CD4-positive, CD25-positive, alpha-beta regulatory T cell (primary cell): ENCODE measurements around the gene ARMCX2. TPM values are rescaled to one million over a fixed set of nuclear protein-coding genes. Genes with fewer than 3 reads are reported as not detected.

Source experiments
- ATAC-seq, 2 donors: fragments of 150-1000 bp; cut with Tn5 transposase; one replicate each; pipeline ENCODE4 v1.10.0; 2021; ENCODE audit warnings: low read depth in 2 of 2, moderate number of reproducible peaks in 2 of 2, moderate library complexity in 1 of 2
- DNase-seq, 3 donors: peaks; one replicate each; pipeline versions ENCODE4 v3.0.0 to v3.0.0-alpha.2; 2012 to 2022; ENCODE audit warnings: mixed read lengths in 1 of 3
- H3K27ac ChIP-seq: one replicate; pipeline ENCODE4 v1.7.0; 2013; ENCODE audit warnings: mild to moderate bottlenecking, low read length; ENCODE audit not compliant: insufficient read depth, poor library complexity, severe bottlenecking
- H3K27me3 ChIP-seq: one replicate; pipeline ENCODE4 v1.7.0; 2013; ENCODE audit warnings: low read length; ENCODE audit not compliant: control insufficient read depth, insufficient read depth
- H3K36me3 ChIP-seq: one replicate; pipeline ENCODE4 v1.7.0; 2013; ENCODE audit warnings: mild to moderate bottlenecking, low read length, moderate library complexity; ENCODE audit not compliant: control insufficient read depth, insufficient read depth
- H3K4me1 ChIP-seq: 2 replicates; pipeline ENCODE4 v1.7.0; 2013; ENCODE audit warnings: mild to moderate bottlenecking, low read length; ENCODE audit not compliant: insufficient read depth, control insufficient read depth, poor library complexity, severe bottlenecking
- H3K4me3 ChIP-seq: one replicate; pipeline ENCODE4 v1.7.0; 2013; ENCODE audit warnings: low read depth, mild to moderate bottlenecking, low read length, moderate library complexity
- H3K9me3 ChIP-seq, 2 experiments: 1 replicate in 1 of 2; 2 replicates in 1 of 2; pipeline ENCODE4 v1.7.0; 2013; ENCODE audit warnings: low read length in 2 of 2, mild to moderate bottlenecking in 1 of 2, moderate library complexity in 1 of 2; ENCODE audit not compliant: control insufficient read depth in 2 of 2
- H3K27ac Mint-ChIP-seq, 3 donors: one replicate each; pipeline ENCODE4 v1.8.0; 2020 to 2022; ENCODE audit warnings: mild to moderate bottlenecking in 3 of 3, mixed read lengths in 3 of 3, moderate library complexity in 2 of 3
- H3K27me3 Mint-ChIP-seq: one replicate; pipeline ENCODE4 v1.8.0; 2022; ENCODE audit warnings: mild to moderate bottlenecking, mixed read lengths
- H3K36me3 Mint-ChIP-seq: one replicate; pipeline ENCODE4 v1.8.0; 2020; ENCODE audit warnings: mixed read lengths
- H3K4me1 Mint-ChIP-seq, 4 donors: one replicate each; pipeline ENCODE4 v1.8.0; 2020 to 2022; ENCODE audit warnings: mixed read lengths in 4 of 4, mild to moderate bottlenecking in 1 of 4
- H3K4me3 Mint-ChIP-seq, 4 donors: one replicate each; pipeline ENCODE4 v1.8.0; 2020 to 2022; ENCODE audit warnings: mild to moderate bottlenecking in 4 of 4, mixed read lengths in 4 of 4, moderate library complexity in 3 of 4
- H3K9me3 Mint-ChIP-seq, 7 donors: one replicate each; pipeline ENCODE4 v1.8.0; 2020 to 2022; ENCODE audit warnings: mixed read lengths in 7 of 7, mild to moderate bottlenecking in 3 of 7, moderate library complexity in 2 of 7
- polyA plus RNA-seq, 4 donors: library from polyadenylated mRNA; unstranded; fragments of 300-500 nt; fragmentation: Illumina TruSeq; gene quantifications; one replicate each; pipeline ENCODE4 v1.2.3, GENCODE V29; 2021
- total RNA-seq: library from RNA; stranded (reverse); gene quantifications from one replicate; pipeline ENCODE4 v1.2.3, GENCODE V29; 2022

ARMCX2 gene
- total RNA-seq = 1.4 TPM
- 1 to 10 TPM in 2 of 4 donors, under 1 TPM in 2; 0.10 to 1.9 (median 1.4) TPM for polyA plus RNA-seq

DNA sequence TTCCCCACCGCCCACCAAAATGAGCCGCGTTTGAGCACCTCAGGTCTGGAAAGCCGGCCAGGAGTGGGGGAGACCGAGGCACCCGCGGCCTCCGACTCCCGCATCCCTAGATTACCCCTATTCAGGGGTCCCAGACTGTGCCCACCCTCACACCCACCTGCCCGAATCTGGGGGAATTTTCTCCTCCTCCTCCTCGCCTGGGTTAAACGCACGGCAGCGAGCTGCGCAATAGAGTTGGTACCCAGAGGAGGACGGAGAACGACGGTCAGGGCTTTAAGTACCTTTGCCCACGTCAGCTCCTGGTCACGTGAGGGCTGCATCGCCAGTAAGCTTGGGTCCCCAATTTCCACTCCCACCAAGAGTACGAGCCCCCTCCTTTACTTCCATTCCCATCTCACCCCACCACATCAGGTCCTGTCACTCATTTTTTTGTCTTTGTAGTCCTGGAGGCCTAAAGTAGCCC is at the start of gene ARMCX2:
TSS of gene ARMCX2 (minus strand) at position 250 of the 463 bp plus-strand sequence. CDS start 2,262 bp downstream, outside the sequence.
- DNase-seq (no peak), ATAC-seq (no peak)
- Mint-ChIP-seq H3K4me3 (peak within 1 kb of the TSS; percentile 68 to 94 (median 84)), H3K27me3 (peaks cover 26% of the 10 kb centered on the region), H3K9me3 (peaks cover 0 to 4% (median 0%) of the 10 kb centered on the region in 7 donors), H3K4me1 (peaks cover 0 to 15% (median 2%) of the 10 kb centered on the region in 4 donors), H3K36me3 (no peaks in the 10 kb centered on the region), H3K27ac (peak within 1 kb of the TSS in 1 of 3 donors; percentile 87)
- Histone ChIP-seq H3K9me3 (no peaks in the 10 kb centered on the region), H3K36me3 (no peaks in the 10 kb centered on the region), H3K4me1 (peaks cover 5% of the 10 kb centered on the region), H3K27me3 (peaks cover 4% of the 10 kb centered on the region), H3K27ac (no peak within 1 kb of the TSS), H3K4me3 (peak within 1 kb of the TSS; percentile 61)

DNA sequence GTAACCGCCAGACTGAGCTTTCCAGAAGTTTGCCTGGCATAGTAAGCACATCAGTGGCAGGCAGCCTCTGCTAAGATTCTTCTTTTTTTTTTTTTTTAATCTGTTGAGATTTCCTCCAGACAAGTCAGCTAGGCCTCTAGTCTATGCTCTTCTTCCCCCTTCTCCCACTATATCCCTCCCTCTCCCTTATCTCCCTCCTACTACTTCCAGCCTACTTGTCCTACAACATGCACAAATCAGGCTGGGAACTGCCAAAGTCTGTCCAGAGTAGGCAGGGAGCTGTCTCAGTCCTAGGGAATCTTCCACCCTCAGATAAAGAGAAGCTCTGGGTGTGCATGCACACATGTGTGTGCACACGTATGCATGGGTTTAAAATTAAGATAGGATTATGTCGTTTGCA is 49.7 kb upstream of the ARMCX2 start:
- H3K4me1 ChIP-seq = no peaks in the 10 kb centered on the region
- H3K4me1 Mint-ChIP-seq = no peaks in the 10 kb centered on the region
- DNase-seq (no peak), ATAC-seq (no peak)
- no peak overlapping the region for H3K27ac ChIP-seq
- no peaks in the 10 kb centered on the region for H3K36me3 Mint-ChIP-seq
- no peaks in the 10 kb centered on the region for H3K9me3 Mint-ChIP-seq
- no peak overlapping the region for H3K27ac Mint-ChIP-seq
- no peak overlapping the region for H3K4me3 Mint-ChIP-seq
- H3K27me3 Mint-ChIP-seq = no peaks in the 10 kb centered on the region
- H3K36me3 ChIP-seq = no peaks in the 10 kb centered on the region
- no peaks in the 10 kb centered on the region for H3K9me3 ChIP-seq
- H3K4me3 ChIP-seq = no peak overlapping the region
- no peaks in the 10 kb centered on the region for H3K27me3 ChIP-seq

DNA sequence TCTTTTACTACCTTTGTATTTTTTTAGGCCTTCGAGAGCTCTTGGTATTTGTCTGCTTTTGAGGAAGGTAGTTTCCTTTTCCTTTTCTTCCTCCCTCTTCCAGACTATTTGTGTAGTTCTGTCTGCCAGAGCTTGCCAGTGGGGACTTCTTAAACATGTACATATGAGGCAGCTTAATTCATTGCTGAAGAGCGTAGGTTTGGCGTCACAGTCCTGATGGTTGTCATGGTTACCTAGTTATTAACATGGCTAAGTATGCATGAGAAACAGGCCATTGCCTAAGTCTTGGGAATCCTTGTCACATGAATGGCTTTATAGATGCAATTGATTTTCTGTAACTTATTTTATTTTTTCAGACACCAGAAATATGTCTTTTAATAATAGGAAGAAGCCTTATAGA is 48.5 kb upstream of the ARMCX2 start:
- no peak overlapping the region for H3K4me3 Mint-ChIP-seq
- DNase-seq (no peak), ATAC-seq (no peak)
- Histone ChIP-seq H3K27me3 (no peaks in the 10 kb centered on the region), H3K4me3 (no peak overlapping the region), H3K9me3 (no peaks in the 10 kb centered on the region), H3K4me1 (no peaks in the 10 kb centered on the region), H3K36me3 (no peaks in the 10 kb centered on the region), H3K27ac (no peak overlapping the region)
- no peaks in the 10 kb centered on the region for H3K9me3 Mint-ChIP-seq
- no peaks in the 10 kb centered on the region for H3K36me3 Mint-ChIP-seq
- H3K27ac Mint-ChIP-seq = no peak overlapping the region
- no peaks in the 10 kb centered on the region for H3K4me1 Mint-ChIP-seq
- H3K27me3 Mint-ChIP-seq = no peaks in the 10 kb centered on the region

DNA sequence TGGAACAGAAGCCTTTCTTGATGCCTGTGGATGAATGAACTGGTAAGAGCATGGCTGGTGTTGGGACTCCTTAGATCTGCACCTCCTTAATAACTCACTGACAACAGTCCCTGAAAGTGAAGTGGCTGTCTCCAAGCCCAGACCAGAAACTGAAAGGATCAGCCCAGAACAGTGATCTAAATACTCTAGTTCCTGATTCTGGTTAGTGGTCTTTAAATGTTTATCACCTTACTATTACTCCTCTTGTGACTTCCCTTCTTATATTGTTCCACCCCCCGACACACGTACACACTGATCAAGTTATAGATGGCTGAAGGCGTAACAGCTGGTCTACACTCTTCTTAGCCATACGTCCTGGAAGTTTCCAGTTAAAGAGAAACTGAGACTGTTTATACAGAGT is 33.8 kb upstream of the ARMCX2 start:
- no peak overlapping the region for H3K4me3 Mint-ChIP-seq
- ATAC-seq (no peak), DNase-seq (no peak)
- no peaks in the 10 kb centered on the region for H3K9me3 Mint-ChIP-seq
- no peaks in the 10 kb centered on the region for H3K36me3 Mint-ChIP-seq
- peaks cover 0 to 2% (median 0%) of the 10 kb centered on the region in 4 donors for H3K4me1 Mint-ChIP-seq
- H3K27me3 Mint-ChIP-seq = peaks cover 9% of the 10 kb centered on the region
- Histone ChIP-seq H3K4me3 (no peak overlapping the region), H3K27ac (no peak overlapping the region), H3K36me3 (no peaks in the 10 kb centered on the region), H3K4me1 (no peaks in the 10 kb centered on the region), H3K27me3 (no peaks in the 10 kb centered on the region), H3K9me3 (no peaks in the 10 kb centered on the region)
- H3K27ac Mint-ChIP-seq = peak overlapping the region in 1 of 3 donors; percentile 26

DNA sequence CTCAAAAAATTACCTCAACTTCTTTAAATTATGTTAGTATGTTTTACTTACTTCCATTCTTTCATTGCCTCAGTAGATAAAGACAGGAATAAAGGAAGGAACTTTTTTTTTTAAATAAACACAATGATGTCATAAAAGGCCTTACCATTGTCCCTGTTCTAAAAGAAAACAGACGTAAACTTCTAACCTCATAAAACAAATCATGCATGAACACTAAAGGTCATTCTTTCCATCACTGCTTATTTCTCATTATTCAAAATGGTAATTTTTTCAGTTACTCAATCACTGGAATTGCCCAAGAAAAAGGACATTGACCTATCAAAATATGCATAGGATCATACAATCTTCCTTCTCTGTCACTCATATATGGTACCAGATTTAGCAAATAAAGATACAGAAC is 32.2 kb upstream of the ARMCX2 start:
- no peaks in the 10 kb centered on the region for H3K27me3 ChIP-seq
- H3K4me1 Mint-ChIP-seq = peaks cover 0 to 5% (median 0%) of the 10 kb centered on the region in 4 donors
- DNase-seq = no peak
- peaks cover 0 to 3% (median 0%) of the 10 kb centered on the region in 7 donors for H3K9me3 Mint-ChIP-seq
- no peak overlapping the region for H3K27ac Mint-ChIP-seq
- no peak overlapping the region for H3K4me3 ChIP-seq
- H3K36me3 Mint-ChIP-seq = no peaks in the 10 kb centered on the region
- no peak overlapping the region for H3K27ac ChIP-seq
- ATAC-seq = no peak
- no peaks in the 10 kb centered on the region for H3K4me1 ChIP-seq
- no peak overlapping the region for H3K4me3 Mint-ChIP-seq
- no peaks in the 10 kb centered on the region for H3K36me3 ChIP-seq
- H3K9me3 ChIP-seq = no peaks in the 10 kb centered on the region
- peaks cover 5% of the 10 kb centered on the region for H3K27me3 Mint-ChIP-seq

GRCh38 chrX:101686574-101686973 is 26.9 kb upstream of the ARMCX2 start:
- DNase-seq = no peak
- H3K36me3 Mint-ChIP-seq = no peaks in the 10 kb centered on the region
- no peaks in the 10 kb centered on the region for H3K27me3 ChIP-seq
- H3K27me3 Mint-ChIP-seq = no peaks in the 10 kb centered on the region
- no peak for ATAC-seq
- no peak overlapping the region for H3K27ac Mint-ChIP-seq
- no peaks in the 10 kb centered on the region for H3K9me3 ChIP-seq
- no peaks in the 10 kb centered on the region for H3K4me1 ChIP-seq
- no peak overlapping the region for H3K4me3 ChIP-seq
- H3K4me3 Mint-ChIP-seq = no peak overlapping the region
- H3K4me1 Mint-ChIP-seq = peaks cover 0 to 5% (median 0%) of the 10 kb centered on the region in 4 donors
- H3K36me3 ChIP-seq = no peaks in the 10 kb centered on the region
- H3K27ac ChIP-seq = no peak overlapping the region
- peaks cover 0 to 3% (median 0%) of the 10 kb centered on the region in 7 donors for H3K9me3 Mint-ChIP-seq

DNA sequence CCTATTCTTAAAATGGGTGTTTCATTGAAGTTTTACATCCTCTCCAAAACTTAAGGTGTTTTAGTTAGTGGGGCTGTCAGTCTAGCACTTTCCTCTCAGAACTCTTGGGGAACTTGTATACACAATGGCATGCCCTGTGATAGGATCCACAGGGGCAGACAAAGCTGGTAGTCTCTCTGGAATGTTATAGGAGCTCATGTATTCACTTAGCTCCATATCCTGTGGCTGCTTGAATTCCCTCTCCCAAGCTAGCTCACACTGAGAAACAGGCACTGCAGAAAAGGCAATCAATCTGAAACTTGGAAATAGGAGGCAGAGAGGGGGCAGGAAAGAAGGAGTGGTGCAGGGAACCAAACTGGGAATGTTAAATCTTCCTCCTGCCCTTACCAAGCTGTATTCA is 26.3 kb upstream of the ARMCX2 start:
- Mint-ChIP-seq H3K9me3 (peaks cover 0 to 3% (median 0%) of the 10 kb centered on the region in 7 donors), H3K27ac (no peak overlapping the region), H3K27me3 (no peaks in the 10 kb centered on the region), H3K4me3 (no peak overlapping the region), H3K4me1 (peaks cover 0 to 5% (median 0%) of the 10 kb centered on the region in 4 donors), H3K36me3 (no peaks in the 10 kb centered on the region)
- Histone ChIP-seq H3K27me3 (no peaks in the 10 kb centered on the region), H3K4me1 (no peaks in the 10 kb centered on the region), H3K36me3 (no peaks in the 10 kb centered on the region), H3K4me3 (no peak overlapping the region), H3K9me3 (no peaks in the 10 kb centered on the region), H3K27ac (no peak overlapping the region)
- ATAC-seq = no peak
- no peak for DNase-seq

- H3K4me3 ChIP-seq = no peak overlapping the region
- H3K27ac ChIP-seq = no peak overlapping the region
- no peak for DNase-seq
- no peaks in the 10 kb centered on the region for H3K27me3 ChIP-seq
- no peaks in the 10 kb centered on the region for H3K4me1 Mint-ChIP-seq
- no peak overlapping the region for H3K4me3 Mint-ChIP-seq
- H3K9me3 Mint-ChIP-seq = peaks cover 0 to 3% (median 0%) of the 10 kb centered on the region in 7 donors
- ATAC-seq = no peak
- no peak overlapping the region for H3K27ac Mint-ChIP-seq
- H3K36me3 ChIP-seq = no peaks in the 10 kb centered on the region
- no peaks in the 10 kb centered on the region for H3K36me3 Mint-ChIP-seq
- no peaks in the 10 kb centered on the region for H3K9me3 ChIP-seq
- H3K27me3 Mint-ChIP-seq = no peaks in the 10 kb centered on the region
- no peaks in the 10 kb centered on the region for H3K4me1 ChIP-seq
Observed at GRCh38 chrX:101682723-101683122, 23.1 kb upstream of the ARMCX2 start.
